GM23248 (cell line): ENCODE data around the gene AFAP1L1. TPM values are rescaled to one million over a fixed set of nuclear protein-coding genes. Genes with fewer than 3 reads are reported as not detected.

Source experiments
- DNase-seq: peaks from one replicate; pipeline ENCODE4 v3.0.0-alpha.2; 2015
- H2AFZ ChIP-seq: fragments of 200-600 bp; sonication (generic); 2 replicates; pipeline ENCODE4 v1.6.1; 2016; ENCODE audit warnings: antibody characterized with exemption
- H3F3A ChIP-seq: fragments of 200-600 bp; sonication (generic); 2 replicates; pipeline ENCODE4 v1.6.1; 2016; ENCODE audit warnings: mild to moderate bottlenecking, antibody characterized with exemption, mixed run types; ENCODE audit not compliant: insufficient read depth
- H3K27ac ChIP-seq: fragments of 200-600 bp; sonication (generic); 2 replicates; pipeline ENCODE4 v1.5.1; 2016; ENCODE audit warnings: mild to moderate bottlenecking
- H3K27me3 ChIP-seq: fragments of 200-600 bp; sonication (generic); replicated peaks from 2 replicates; pipeline ENCODE4 v1.6.1; 2016; ENCODE audit warnings: mild to moderate bottlenecking; ENCODE audit not compliant: insufficient read depth
- H3K36me3 ChIP-seq: fragments of 200-600 bp; sonication (generic); 2 replicates; pipeline ENCODE4 v1.6.1; 2016; ENCODE audit warnings: low read depth, mild to moderate bottlenecking
- H3K4me1 ChIP-seq: fragments of 200-600 bp; sonication (generic); 2 replicates; pipeline ENCODE4 v1.6.1; 2016; ENCODE audit warnings: mild to moderate bottlenecking; ENCODE audit not compliant: insufficient read depth
- H3K4me2 ChIP-seq: fragments of 200-600 bp; sonication (generic); one replicate; pipeline ENCODE4 v1.6.1; 2016; ENCODE audit warnings: mild to moderate bottlenecking; ENCODE audit not compliant: unreplicated experiment
- H3K4me3 ChIP-seq: fragments of 200-600 bp; sonication (generic); 2 replicates; pipeline ENCODE4 v1.5.1; 2016; ENCODE audit warnings: mild to moderate bottlenecking
- H3K79me2 ChIP-seq: fragments of 200-600 bp; sonication (generic); 2 replicates; pipeline ENCODE4 v1.6.1; 2016; ENCODE audit warnings: mild to moderate bottlenecking; ENCODE audit not compliant: insufficient read depth
- H3K9ac ChIP-seq: fragments of 200-600 bp; sonication (generic); 2 replicates; pipeline ENCODE4 v1.6.1; 2016; ENCODE audit warnings: mild to moderate bottlenecking
- H3K9me2 ChIP-seq: fragments of 200-600 bp; sonication (generic); 2 replicates; pipeline ENCODE4 v1.6.1; 2016; ENCODE audit warnings: mixed run types, mild to moderate bottlenecking, moderate library complexity; ENCODE audit not compliant: insufficient read depth
- H3K9me3 ChIP-seq: fragments of 200-600 bp; sonication (generic); one replicate; pipeline ENCODE4 v1.6.1; 2017; ENCODE audit warnings: low read depth
- H4K20me1 ChIP-seq: fragments of 200-600 bp; sonication (generic); 2 replicates; pipeline ENCODE4 v1.6.0; 2016; ENCODE audit not compliant: insufficient read depth
- EZH2 ChIP-seq: fragments of 200-600 bp; sonication (generic); IDR thresholded peaks from 2 replicates; pipeline ENCODE4 v1.6.1; 2018; ENCODE audit warnings: antibody characterized with exemption, mild to moderate bottlenecking; ENCODE audit not compliant: insufficient read depth, poor library complexity, severe bottlenecking
- EZH2phosphoT487 ChIP-seq: fragments of 200-600 bp; sonication (generic); IDR thresholded peaks from 2 replicates; pipeline ENCODE4 v1.6.1; 2018; ENCODE audit warnings: antibody characterized with exemption, moderate library complexity, mild to moderate bottlenecking, low read depth; ENCODE audit not compliant: insufficient read depth
- WGBS, 2 experiments: methylation state at CpG; one replicate each; pipeline ENCODE4 v1.1.6; 2015 to 2017; ENCODE audit warnings: low lambda C conversion rate in 2 of 2, low coverage in 1 of 2; ENCODE audit errors: missing lambda C conversion rate in 2 of 2; 5-methylcytosine and 5-hydroxymethylcytosine counted together
- in situ Hi-C: fragments of 300-500 bp; cut with MboI; formaldehyde crosslinking; loops from 2 replicates; pipeline ENCODE4 v1.15.0; 2020
- polyA plus RNA-seq: library from polyadenylated mRNA; unstranded; fragments of >200 nt; fragmentation: Nextera tagmentation; extraction: Ambion mirVana; gene quantifications from 2 replicates; pipeline ENCODE4 v1.2.1, GENCODE V29; 2016
- total RNA-seq: library from RNA; depleted of rRNA; stranded (reverse); fragments of >200 nt; shearing (Covaris generic); gene quantifications from 2 replicates; pipeline ENCODE4 v1.2.3, GENCODE V29; 2014

AFAP1L1 gene
- total and polyA plus RNA-seq, 2 experiments from 2014 or later = 0.76 to 1.3 TPM

- no peak for DNase-seq
- Histone ChIP-seq H3F3A (peaks cover 6% of the 10 kb centered on the region), H3K27me3 (peaks cover 5% of the 10 kb centered on the region; the same call in 1 of the 2 replicates), H3K4me1 (no peaks in the 10 kb centered on the region), H3K4me2 (no peak overlapping the region), H3K36me3 (no peaks in the 10 kb centered on the region), H3K27ac (no peak overlapping the region), H2AFZ (no peak overlapping the region), H3K9ac (no peak overlapping the region), H4K20me1 (no peaks in the 10 kb centered on the region), H3K9me2 (no peaks in the 10 kb centered on the region), H3K4me3 (no peak overlapping the region), H3K79me2 (no peaks in the 10 kb centered on the region), H3K9me3 (no peaks in the 10 kb centered on the region)
- in situ Hi-C loops = no loop called here
- WGBS, 2 experiments = 76 to 82% methylated on average over 5 of the region's 5 CpGs
- no peak for TF ChIP-seq EZH2
- TF ChIP-seq EZH2phosphoT487 = no peak
Measured at GRCh38 chr5:149297340-149298025, 25.8 kb downstream of the AFAP1L1 start.

- no peaks in the 10 kb centered on the region for H3K4me1 ChIP-seq
- TF ChIP-seq EZH2 = no peak
- no peak for TF ChIP-seq EZH2phosphoT487
- DNase-seq = no peak
- H3K4me2 ChIP-seq = no peak overlapping the region
- H3K27me3 ChIP-seq = peaks cover 5% of the 10 kb centered on the region; the same call in 1 of the 2 replicates
- H3K9me2 ChIP-seq = no peaks in the 10 kb centered on the region
- no peak overlapping the region for H3K4me3 ChIP-seq
- H3F3A ChIP-seq = peaks cover 6% of the 10 kb centered on the region
- H4K20me1 ChIP-seq = no peaks in the 10 kb centered on the region
- H3K9ac ChIP-seq = no peak overlapping the region
- H2AFZ ChIP-seq = no peak overlapping the region
- in situ Hi-C loops = no loop called here
- no peaks in the 10 kb centered on the region for H3K79me2 ChIP-seq
- WGBS, 2 experiments = 58 to 63% methylated on average over 1 of the region's 1 CpG
- H3K36me3 ChIP-seq = no peaks in the 10 kb centered on the region
- no peaks in the 10 kb centered on the region for H3K9me3 ChIP-seq
- H3K27ac ChIP-seq = no peak overlapping the region
Measured at GRCh38 chr5:149298163-149298562, 26.5 kb downstream of the AFAP1L1 start.

GRCh38 chr5:149298842-149299404, 27.3 kb downstream of the AFAP1L1 start:
- H4K20me1 ChIP-seq = no peaks in the 10 kb centered on the region
- TF ChIP-seq EZH2 (no peak), EZH2phosphoT487 (no peak)
- no peaks in the 10 kb centered on the region for H3K9me3 ChIP-seq
- H3K4me3 ChIP-seq = no peak overlapping the region
- in situ Hi-C loops = no loop called here
- H3K27me3 ChIP-seq = peaks cover 4% of the 10 kb centered on the region; the same call in 1 of the 2 replicates
- H3K4me1 ChIP-seq = no peaks in the 10 kb centered on the region
- H3K9me2 ChIP-seq = no peaks in the 10 kb centered on the region
- H3K79me2 ChIP-seq = no peaks in the 10 kb centered on the region
- no peaks in the 10 kb centered on the region for H3K36me3 ChIP-seq
- DNase-seq = no peak
- no peak overlapping the region for H2AFZ ChIP-seq
- peaks cover 6% of the 10 kb centered on the region for H3F3A ChIP-seq
- H3K9ac ChIP-seq = no peak overlapping the region
- no peak overlapping the region for H3K4me2 ChIP-seq
- 73 to 78% methylated on average over 11 of the region's 11 CpGs for WGBS, 2 experiments
- H3K27ac ChIP-seq = no peak overlapping the region

DNA sequence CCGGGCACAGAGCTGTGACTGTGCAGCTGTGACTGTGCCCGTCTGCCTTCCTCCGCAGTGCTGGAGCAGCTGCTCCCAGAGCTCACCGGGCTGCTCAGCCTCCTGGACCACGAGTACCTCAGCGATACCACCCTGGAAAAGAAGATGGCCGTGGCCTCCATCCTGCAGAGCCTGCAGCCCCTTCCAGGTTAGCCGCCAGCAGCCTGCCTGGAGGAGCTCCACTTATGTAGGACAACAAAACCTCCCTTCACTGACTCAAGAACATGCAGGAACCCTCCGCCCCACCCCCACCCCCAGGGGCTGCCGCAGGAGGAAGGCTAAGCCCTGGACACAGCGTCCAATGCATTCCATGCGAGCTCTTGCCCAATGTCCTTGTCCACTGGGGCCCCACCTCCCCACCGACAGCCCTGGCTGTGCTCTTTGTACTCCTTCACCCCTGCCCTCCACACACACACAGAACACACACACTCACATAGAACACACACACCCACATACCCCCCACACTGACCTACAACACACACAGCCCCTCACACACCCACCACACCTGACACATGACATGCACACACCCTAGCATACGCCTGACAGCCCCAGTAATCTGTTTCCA, 27.9 kb downstream of the AFAP1L1 start:
- H3K4me1 ChIP-seq = no peaks in the 10 kb centered on the region
- H3F3A ChIP-seq = peaks cover 6% of the 10 kb centered on the region
- H3K27me3 ChIP-seq = no peaks in the 10 kb centered on the region
- no peak for TF ChIP-seq EZH2phosphoT487
- TF ChIP-seq EZH2 = no peak
- no peak overlapping the region for H3K27ac ChIP-seq
- no peak overlapping the region for H2AFZ ChIP-seq
- in situ Hi-C loops = no loop called here
- no peak overlapping the region for H3K9ac ChIP-seq
- H3K9me2 ChIP-seq = no peaks in the 10 kb centered on the region
- DNase-seq = no peak
- H3K4me3 ChIP-seq = no peak overlapping the region
- no peaks in the 10 kb centered on the region for H3K9me3 ChIP-seq
- H3K4me2 ChIP-seq = no peak overlapping the region
- no peaks in the 10 kb centered on the region for H3K79me2 ChIP-seq
- no peaks in the 10 kb centered on the region for H4K20me1 ChIP-seq
- no peaks in the 10 kb centered on the region for H3K36me3 ChIP-seq
- WGBS, 2 experiments = 94 to 96% methylated on average over 14 of the region's 14 CpGs
